COLO668 (cell line): ENCODE data around the gene NCOA4.
"Not testable (repeated sequence)": the region's sequence is repeated elsewhere in the genome, so short reads cannot be mapped to it uniquely, and the experiment has no call there.

ENCODE experiments used
- DNase-seq: peaks from one replicate; lab custom pipeline; 2025; ENCODE audit not compliant: unreplicated experiment; lab: John Stamatoyannopoulos, UW

The NCOA4 gene

GRCh38 chr10:46020344-46020657 is 10.1 kb downstream of the NCOA4 start:
- DNase-seq, result no peak

- no peak for DNase-seq
Measured at GRCh38 chr10:46019569-46020343, 10.7 kb downstream of the NCOA4 start.

GRCh38 chr10:46019177-46019528 is 11.3 kb downstream of the NCOA4 start:
- no peak for DNase-seq

GRCh38 chr10:46018453-46019176 is 11.8 kb downstream of the NCOA4 start:
- no peak for DNase-seq

- DNase-seq, result no peak
Measured at GRCh38 chr10:46017733-46018132, 12.7 kb downstream of the NCOA4 start.

- no peak for DNase-seq
Measured at GRCh38 chr10:46016811-46017210, 13.6 kb downstream of the NCOA4 start.

GRCh38 chr10:46016190-46016589 is 14.2 kb downstream of the NCOA4 start:
- DNase-seq, result no peak

- DNase-seq, result no peak
Measured at GRCh38 chr10:46014683-46015405, 15.6 kb downstream of the NCOA4 start.

- no peak for DNase-seq
Measured at GRCh38 chr10:46014206-46014605, 16.2 kb downstream of the NCOA4 start.

- no peak for DNase-seq
Measured at GRCh38 chr10:46012746-46013145, 17.7 kb downstream of the NCOA4 start.

- no peak for DNase-seq
Measured at GRCh38 chr10:46006219-46006618, 24.2 kb downstream of the NCOA4 start.

- no peak for DNase-seq
Measured at GRCh38 chr10:46005383-46005782, 25.0 kb downstream of the NCOA4 start.

GRCh38 chr10:46004963-46005362 is 25.5 kb downstream of the NCOA4 start:
- DNase-seq, result no peak

- DNase-seq, result no peak
Measured at GRCh38 chr10:46002916-46003693, 27.3 kb downstream of the NCOA4 start.

GRCh38 chr10:46002189-46002687 is 28.2 kb downstream of the NCOA4 start:
- not testable (repeated sequence) for DNase-seq

- no peak for DNase-seq
Measured at GRCh38 chr10:46001187-46001756, 29.2 kb downstream of the NCOA4 start.

GRCh38 chr10:46000538-46000937 is 29.9 kb downstream of the NCOA4 start:
- DNase-seq, result no peak

GRCh38 chr10:45999955-46000354 is 30.5 kb downstream of the NCOA4 start:
- DNase-seq, result not testable (repeated sequence)

GRCh38 chr10:45997994-45998763 is 32.2 kb downstream of the NCOA4 start:
- no peak for DNase-seq

GRCh38 chr10:45997557-45997956 is 32.9 kb downstream of the NCOA4 start:
- DNase-seq, result no peak
